ENCODE results near the gene KCNK17. TPM values are rescaled to one million over a fixed set of nuclear protein-coding genes. Genes with fewer than 3 reads are reported as not detected.

KCNK17 gene
- total RNA-seq, 1 experiment from 2014 or later: not detected

DNA sequence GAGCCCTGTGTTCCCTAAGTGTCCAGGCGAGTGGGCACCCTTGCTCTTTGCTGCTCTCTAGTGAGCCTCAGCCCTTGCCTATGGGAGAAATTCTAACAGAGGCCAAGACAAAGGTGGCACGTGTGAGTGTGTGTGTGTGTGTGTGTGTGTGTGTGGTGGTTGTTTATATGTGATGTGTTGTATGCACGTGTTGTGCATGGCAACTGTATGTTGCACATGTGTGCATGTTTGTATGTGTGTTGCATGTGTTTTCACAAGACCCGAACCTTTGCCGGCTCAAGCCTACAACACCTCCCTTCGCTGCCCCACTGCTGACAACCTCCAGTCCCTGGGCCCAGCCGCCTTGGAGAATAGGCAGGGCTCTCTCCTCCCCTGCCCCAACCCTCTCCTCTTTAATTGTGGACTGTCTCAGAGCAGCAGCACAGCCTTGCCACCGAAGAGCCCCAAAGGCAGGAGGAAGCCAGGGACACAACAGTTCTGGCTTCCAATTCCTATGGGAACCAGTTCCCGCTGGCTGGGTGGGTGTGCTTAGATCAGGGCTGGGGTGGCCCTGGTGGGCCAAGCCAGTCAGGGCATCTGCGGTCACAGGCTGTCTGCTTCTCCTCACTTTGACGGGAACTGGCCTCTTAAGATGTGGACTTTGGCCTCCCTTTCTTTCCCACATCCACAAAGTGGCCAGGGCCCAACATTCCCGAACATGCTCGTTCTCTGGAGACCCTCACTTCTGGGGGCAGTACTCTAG lies 5.6 kb upstream of the KCNK17 start:
- TF ChIP-seq, protein P1, sequence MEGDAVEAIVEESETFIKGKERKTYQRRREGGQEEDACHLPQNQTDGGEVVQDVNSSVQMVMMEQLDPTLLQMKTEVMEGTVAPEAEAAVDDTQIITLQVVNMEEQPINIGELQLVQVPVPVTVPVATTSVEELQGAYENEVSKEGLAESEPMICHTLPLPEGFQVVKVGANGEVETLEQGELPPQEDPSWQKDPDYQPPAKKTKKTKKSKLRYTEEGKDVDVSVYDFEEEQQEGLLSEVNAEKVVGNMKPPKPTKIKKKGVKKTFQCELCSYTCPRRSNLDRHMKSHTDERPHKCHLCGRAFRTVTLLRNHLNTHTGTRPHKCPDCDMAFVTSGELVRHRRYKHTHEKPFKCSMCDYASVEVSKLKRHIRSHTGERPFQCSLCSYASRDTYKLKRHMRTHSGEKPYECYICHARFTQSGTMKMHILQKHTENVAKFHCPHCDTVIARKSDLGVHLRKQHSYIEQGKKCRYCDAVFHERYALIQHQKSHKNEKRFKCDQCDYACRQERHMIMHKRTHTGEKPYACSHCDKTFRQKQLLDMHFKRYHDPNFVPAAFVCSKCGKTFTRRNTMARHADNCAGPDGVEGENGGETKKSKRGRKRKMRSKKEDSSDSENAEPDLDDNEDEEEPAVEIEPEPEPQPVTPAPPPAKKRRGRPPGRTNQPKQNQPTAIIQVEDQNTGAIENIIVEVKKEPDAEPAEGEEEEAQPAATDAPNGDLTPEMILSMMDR (IDR thresholded peaks at IDR 0.05; ENCODE audit: unreplicated experiment): no peak
- intact Hi-C loops (cut with micrococcal nuclease; ENCODE audit: unreplicated experiment): no loop called here
- Mint-ChIP-seq H3K9me3 (ENCODE audit: low read depth, unreplicated experiment) (no peaks in the 10 kb centered on the region), H3K4me1 (ENCODE audit: low read depth, unreplicated experiment) (no peaks in the 10 kb centered on the region), H3K27ac (ENCODE audit: unreplicated experiment) (no peak overlapping the region), H3K36me3 (ENCODE audit: insufficient read depth, unreplicated experiment) (no peaks in the 10 kb centered on the region), H3K4me3 (ENCODE audit: low read depth, unreplicated experiment) (no peak overlapping the region), H3K27me3 (ENCODE audit: unreplicated experiment) (no peaks in the 10 kb centered on the region)
- no peak for DNase-seq
- BruUV-seq (replicated peaks): no TSS peak
- CTCF ChIA-PET: no interaction called here

- intact Hi-C loops (cut with micrococcal nuclease; ENCODE audit: unreplicated experiment): no loop called here
- H3K4me1 Mint-ChIP-seq (ENCODE audit: low read depth, unreplicated experiment): no peaks in the 10 kb centered on the region
- H3K4me3 Mint-ChIP-seq (ENCODE audit: low read depth, unreplicated experiment): no peak overlapping the region
- CTCF ChIA-PET: no interaction called here
- peaks cover 4% of the 10 kb centered on the region for H3K27me3 Mint-ChIP-seq (ENCODE audit: unreplicated experiment)
- H3K27ac Mint-ChIP-seq (ENCODE audit: unreplicated experiment): no peak overlapping the region
- no TSS peak for BruUV-seq (replicated peaks)
- TF ChIP-seq, protein P1 (IDR thresholded peaks at IDR 0.05; ENCODE audit: unreplicated experiment): no peak
- peaks cover 7% of the 10 kb centered on the region for H3K36me3 Mint-ChIP-seq (ENCODE audit: insufficient read depth, unreplicated experiment)
- no peaks in the 10 kb centered on the region for H3K9me3 Mint-ChIP-seq (ENCODE audit: low read depth, unreplicated experiment)
- no peak for DNase-seq
These were observed 3.0 kb upstream of the KCNK17 start for GRCh38 chr6:39317256-39317655.

- peak overlapping the region; percentile 71 for H3K4me3 Mint-ChIP-seq (ENCODE audit: low read depth, unreplicated experiment)
These were observed 520 bp downstream of the KCNK17 start for GRCh38 chr6:39313526-39314272.

GRCh38 chr6:39312912-39313525 lies 1.2 kb downstream of the KCNK17 start:
- Mint-ChIP-seq H3K36me3 (ENCODE audit: insufficient read depth, unreplicated experiment) (peaks cover 7% of the 10 kb centered on the region), H3K4me3 (ENCODE audit: low read depth, unreplicated experiment) (peak overlapping the region; percentile 71), H3K27me3 (ENCODE audit: unreplicated experiment) (peaks cover 36% of the 10 kb centered on the region), H3K9me3 (ENCODE audit: low read depth, unreplicated experiment) (no peaks in the 10 kb centered on the region), H3K27ac (ENCODE audit: unreplicated experiment) (no peak overlapping the region), H3K4me1 (ENCODE audit: low read depth, unreplicated experiment) (no peaks in the 10 kb centered on the region)
- no peak for DNase-seq
- BruUV-seq (replicated peaks): no TSS peak
- intact Hi-C loops (cut with micrococcal nuclease; ENCODE audit: unreplicated experiment): no loop called here
- CTCF ChIA-PET: interaction anchor here (1.1 kb wide), 1 partner anchor 316 kb away, joined by 3 read pairs; no protein-coding TSS in a partner anchor
- TF ChIP-seq, protein P1 (IDR thresholded peaks at IDR 0.05; ENCODE audit: unreplicated experiment): no peak

More at GRCh38 chr6:39313526-39314272, 520 bp downstream of the KCNK17 start:
- Mint-ChIP-seq H3K4me1 (ENCODE audit: low read depth, unreplicated experiment) (no peaks in the 10 kb centered on the region), H3K27me3 (ENCODE audit: unreplicated experiment) (peaks cover 32% of the 10 kb centered on the region), H3K36me3 (ENCODE audit: insufficient read depth, unreplicated experiment) (peaks cover 7% of the 10 kb centered on the region), H3K9me3 (ENCODE audit: low read depth, unreplicated experiment) (no peaks in the 10 kb centered on the region), H3K27ac (ENCODE audit: unreplicated experiment) (no peak overlapping the region)
- intact Hi-C loops (cut with micrococcal nuclease; ENCODE audit: unreplicated experiment): no loop called here
- TF ChIP-seq, protein P1 (IDR thresholded peaks at IDR 0.05; ENCODE audit: unreplicated experiment): no peak
- CTCF ChIA-PET: interaction anchor here (1.1 kb wide), 1 partner anchor 317 kb away, joined by 3 read pairs; no protein-coding TSS in a partner anchor
- BruUV-seq (replicated peaks): no TSS peak
- DNase-seq: no peak
